ENCODE data around the gene IL4R.
"Not testable (repeated sequence)": the region's sequence is repeated elsewhere in the genome, so short reads cannot be mapped to it uniquely, and the experiment has no call there.

Gene IL4R

GRCh38 chr16:27288313-27288712 lies 25.5 kb upstream of the IL4R start:
- DNase-seq (ENCODE audit: low read depth, low spot score) = not testable (repeated sequence)

- no peak for DNase-seq (ENCODE audit: low read depth, low spot score)
Observed at GRCh38 chr16:27289669-27290068, 24.1 kb upstream of the IL4R start.

GRCh38 chr16:27290562-27290961 lies 23.2 kb upstream of the IL4R start:
- no peak for DNase-seq (ENCODE audit: low read depth, low spot score)

GRCh38 chr16:27291106-27291505 lies 22.7 kb upstream of the IL4R start:
- DNase-seq (ENCODE audit: low read depth, low spot score) = no peak

GRCh38 chr16:27291722-27292240 lies 22.0 kb upstream of the IL4R start:
- DNase-seq (ENCODE audit: low read depth, low spot score) = no peak

GRCh38 chr16:27293343-27293742 lies 20.4 kb upstream of the IL4R start:
- DNase-seq (ENCODE audit: low read depth, low spot score) = no peak

GRCh38 chr16:27298132-27298531 lies 15.6 kb upstream of the IL4R start:
- DNase-seq (ENCODE audit: low read depth, low spot score) = no peak

- DNase-seq (ENCODE audit: low read depth, low spot score) = no peak
Observed at GRCh38 chr16:27301236-27301861, 12.4 kb upstream of the IL4R start.

- DNase-seq (ENCODE audit: low read depth, low spot score) = no peak
Observed at GRCh38 chr16:27302126-27302525, 11.6 kb upstream of the IL4R start.

GRCh38 chr16:27303256-27304100 lies 10.3 kb upstream of the IL4R start:
- no peak for DNase-seq (ENCODE audit: low read depth, low spot score)

- no peak for DNase-seq (ENCODE audit: low read depth, low spot score)
Observed at GRCh38 chr16:27304102-27304501, 9.7 kb upstream of the IL4R start.

- no peak for DNase-seq (ENCODE audit: low read depth, low spot score)
Observed at GRCh38 chr16:27304881-27305745, 8.7 kb upstream of the IL4R start.

GRCh38 chr16:27305839-27306442 lies 7.8 kb upstream of the IL4R start:
- no peak for DNase-seq (ENCODE audit: low read depth, low spot score)

GRCh38 chr16:27308792-27309191 lies 5.0 kb upstream of the IL4R start:
- no peak for DNase-seq (ENCODE audit: low read depth, low spot score)

GRCh38 chr16:27310576-27311447 lies 3.0 kb upstream of the IL4R start:
- no peak for DNase-seq (ENCODE audit: low read depth, low spot score)

- no peak for DNase-seq (ENCODE audit: low read depth, low spot score)
Observed at GRCh38 chr16:27311448-27311830, 2.3 kb upstream of the IL4R start.

- no peak for DNase-seq (ENCODE audit: low read depth, low spot score)
Observed at GRCh38 chr16:27311897-27312303, 1.9 kb upstream of the IL4R start.

- no peak for DNase-seq (ENCODE audit: low read depth, low spot score)
Observed at GRCh38 chr16:27312580-27313421, 973 bp upstream of the IL4R start.

- peak; percentile 79 for DNase-seq (ENCODE audit: low read depth, low spot score)
Observed at GRCh38 chr16:27314161-27314723, 468 bp downstream of the IL4R start.

Measured in smooth muscle cell of the brain vasculature (primary cell).